Pons (tissue), 1 donor: ENCODE measurements around the gene CDC14B.
"Not testable (repeated sequence)": the region's sequence is repeated elsewhere in the genome, so short reads cannot be mapped to it uniquely, and the experiment has no call there.

Experiments
- DNase-seq: peaks from one replicate; pipeline ENCODE4 v3.0.0-alpha.2; 2016; ENCODE audit warnings: low spot score

The CDC14B gene

GRCh38 chr9:96540106-96540505 is 79.5 kb downstream of the CDC14B start:
- no peak for DNase-seq

GRCh38 chr9:96532173-96532572 is 87.5 kb downstream of the CDC14B start:
- DNase-seq, result no peak

- no peak for DNase-seq
Observed at GRCh38 chr9:96524764-96525163, 94.9 kb downstream of the CDC14B start.

- DNase-seq, result no peak
Observed at GRCh38 chr9:96524045-96524444, 95.6 kb downstream of the CDC14B start.

GRCh38 chr9:96523374-96523773 is 96.3 kb downstream of the CDC14B start:
- no peak for DNase-seq

- no peak for DNase-seq
Observed at GRCh38 chr9:96522366-96522765, 97.3 kb downstream of the CDC14B start.

- DNase-seq, result no peak
Observed at GRCh38 chr9:96519787-96520186, 99.9 kb downstream of the CDC14B start.

- no peak for DNase-seq
Observed at GRCh38 chr9:96519095-96519494, 100.5 kb downstream of the CDC14B start.

GRCh38 chr9:96515621-96516470 is 103.8 kb downstream of the CDC14B start:
- DNase-seq, result no peak

- DNase-seq, result no peak
Observed at GRCh38 chr9:96514800-96515158, 104.9 kb downstream of the CDC14B start.

GRCh38 chr9:96514108-96514799 is 105.4 kb downstream of the CDC14B start:
- DNase-seq, result no peak

- DNase-seq, result no peak
Observed at GRCh38 chr9:96513622-96514021, 106.0 kb downstream of the CDC14B start.

- DNase-seq, result no peak
Observed at GRCh38 chr9:96512240-96512639, 107.4 kb downstream of the CDC14B start.

GRCh38 chr9:96510258-96510657 is 109.4 kb downstream of the CDC14B start:
- DNase-seq, result no peak

- DNase-seq, result no peak
Observed at GRCh38 chr9:96509848-96510247, 109.8 kb downstream of the CDC14B start.

GRCh38 chr9:96509026-96509425 is 110.6 kb downstream of the CDC14B start:
- DNase-seq, result no peak

GRCh38 chr9:96508227-96508940 is 111.3 kb downstream of the CDC14B start:
- no peak for DNase-seq

GRCh38 chr9:96505316-96505991 is 114.2 kb downstream of the CDC14B start:
- DNase-seq, result no peak

- no peak for DNase-seq
Observed at GRCh38 chr9:96503918-96504317, 115.7 kb downstream of the CDC14B start.

- not testable (repeated sequence) for DNase-seq
Observed at GRCh38 chr9:96503374-96503748, 116.3 kb downstream of the CDC14B start.

- DNase-seq, result peak; percentile 55
Observed at GRCh38 chr9:96502539-96503373, 116.9 kb downstream of the CDC14B start.
